NCI-H510A (cell line): ENCODE results near the gene MED16.
"Not testable (repeated sequence)": the region's sequence is repeated elsewhere in the genome, so short reads cannot be mapped to it uniquely, and the experiment has no call there.

ENCODE experiments used
- DNase-seq: peaks from one replicate; lab custom pipeline; 2025; lab: John Stamatoyannopoulos, UW

Gene MED16

GRCh38 chr19:889662-890295 is 3.2 kb downstream of the MED16 start:
- DNase-seq = no peak

DNA sequence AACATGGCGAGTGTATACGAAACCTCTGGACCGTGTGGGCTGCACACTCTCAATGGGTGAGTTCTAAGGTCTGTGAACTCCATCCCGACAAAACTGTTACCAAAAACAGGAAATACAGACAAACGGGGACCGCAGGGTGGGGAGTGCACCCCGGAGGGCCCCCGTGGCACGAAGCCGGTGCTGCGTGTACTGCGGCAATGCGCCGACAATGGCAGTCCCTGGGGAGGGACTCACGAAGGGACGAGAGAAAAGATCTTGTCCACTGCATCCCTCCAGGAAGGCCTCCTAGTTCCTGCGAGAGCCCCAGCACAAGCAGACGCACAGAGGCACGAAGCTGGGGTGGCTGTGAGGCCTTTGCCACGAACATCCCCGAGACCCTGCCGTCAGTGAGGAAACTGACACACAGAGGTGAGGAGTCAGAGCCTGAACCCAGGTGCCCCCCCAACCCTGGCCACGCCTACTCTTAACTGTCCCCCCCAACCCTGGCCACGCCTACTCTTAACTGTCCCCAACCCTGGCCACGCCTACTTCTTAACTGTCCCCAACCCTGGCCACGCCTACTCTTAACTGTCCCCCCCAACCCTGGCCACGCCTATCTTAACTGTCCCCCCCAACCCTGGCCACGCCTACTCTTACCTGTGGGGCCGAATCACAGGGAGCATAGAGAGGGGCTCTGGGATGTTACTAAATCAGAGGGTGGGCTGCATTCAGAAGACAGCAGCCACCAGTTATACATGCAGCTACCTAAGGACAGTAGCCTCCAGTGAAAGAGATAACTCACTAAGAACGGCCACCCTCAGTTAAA is 4.2 kb downstream of the MED16 start:
- DNase-seq = no peak

GRCh38 chr19:887599-887998 is 5.4 kb downstream of the MED16 start:
- DNase-seq = no peak

- DNase-seq = no peak
Measured at GRCh38 chr19:887072-887471, 5.9 kb downstream of the MED16 start.

GRCh38 chr19:885536-886224 is 7.3 kb downstream of the MED16 start:
- no peak for DNase-seq

GRCh38 chr19:884420-885211 is 8.4 kb downstream of the MED16 start:
- no peak for DNase-seq

DNA sequence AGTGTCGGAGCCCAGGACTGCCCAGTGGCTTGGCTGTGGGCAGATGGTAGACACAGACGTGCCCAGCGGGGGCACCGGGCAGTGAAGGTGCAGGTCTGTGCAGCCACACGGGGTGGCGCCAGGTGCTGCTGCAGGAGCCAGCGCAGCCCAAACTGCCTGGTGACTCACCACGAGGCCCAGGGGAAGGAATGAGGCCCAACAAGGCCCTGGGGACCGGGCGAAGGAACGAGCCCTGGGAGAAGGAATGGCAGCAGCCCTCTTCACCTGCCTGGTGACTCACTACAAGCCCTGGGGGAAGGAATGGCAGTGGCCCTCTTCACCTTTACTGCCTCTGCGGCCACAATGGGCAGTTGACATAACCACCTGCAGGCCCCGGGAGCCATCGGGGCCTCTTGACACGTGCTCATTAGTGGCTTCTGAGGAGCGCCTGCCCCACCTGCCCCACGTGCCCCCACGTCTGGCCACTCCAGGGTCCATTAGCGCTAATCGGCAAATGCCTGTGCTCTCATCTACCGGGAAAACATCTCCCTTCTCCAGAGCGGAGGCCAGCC is 9.3 kb downstream of the MED16 start:
- DNase-seq = no peak

- DNase-seq = no peak
Measured at GRCh38 chr19:882871-883497, 10.0 kb downstream of the MED16 start.

DNA sequence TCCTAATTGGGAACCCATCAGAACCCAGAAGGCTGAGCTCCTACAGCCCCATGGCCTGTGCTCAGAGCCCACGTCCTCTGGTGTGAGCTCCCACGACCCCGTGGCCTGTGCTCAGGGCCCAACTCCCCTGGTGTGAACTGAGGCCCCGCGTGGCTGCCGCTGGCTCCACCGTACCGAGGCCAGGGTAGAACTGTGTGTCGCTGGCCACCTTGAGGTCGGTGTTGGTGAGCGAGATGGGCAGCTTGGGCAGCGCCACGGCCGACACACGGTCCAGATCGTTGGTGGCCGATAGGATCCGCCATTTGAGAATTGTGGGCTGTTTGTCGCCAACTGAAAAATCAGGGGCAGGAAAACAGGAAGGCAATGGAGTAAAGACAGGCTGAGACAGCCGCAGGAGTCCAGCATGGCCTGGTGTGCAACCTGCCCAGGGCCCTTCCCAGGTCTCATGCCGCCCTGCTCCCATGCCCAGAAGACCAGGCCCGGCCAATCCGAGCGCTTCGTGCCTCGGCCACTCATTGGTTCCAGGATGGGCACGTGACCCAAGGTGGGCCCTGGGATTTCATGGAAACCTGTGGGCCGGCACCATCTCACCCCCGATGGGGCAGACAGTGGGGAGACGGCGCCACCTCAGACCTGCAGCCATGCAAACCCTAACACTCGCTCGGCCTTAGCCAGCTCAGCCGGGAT is 11.5 kb downstream of the MED16 start:
- no peak for DNase-seq

DNA sequence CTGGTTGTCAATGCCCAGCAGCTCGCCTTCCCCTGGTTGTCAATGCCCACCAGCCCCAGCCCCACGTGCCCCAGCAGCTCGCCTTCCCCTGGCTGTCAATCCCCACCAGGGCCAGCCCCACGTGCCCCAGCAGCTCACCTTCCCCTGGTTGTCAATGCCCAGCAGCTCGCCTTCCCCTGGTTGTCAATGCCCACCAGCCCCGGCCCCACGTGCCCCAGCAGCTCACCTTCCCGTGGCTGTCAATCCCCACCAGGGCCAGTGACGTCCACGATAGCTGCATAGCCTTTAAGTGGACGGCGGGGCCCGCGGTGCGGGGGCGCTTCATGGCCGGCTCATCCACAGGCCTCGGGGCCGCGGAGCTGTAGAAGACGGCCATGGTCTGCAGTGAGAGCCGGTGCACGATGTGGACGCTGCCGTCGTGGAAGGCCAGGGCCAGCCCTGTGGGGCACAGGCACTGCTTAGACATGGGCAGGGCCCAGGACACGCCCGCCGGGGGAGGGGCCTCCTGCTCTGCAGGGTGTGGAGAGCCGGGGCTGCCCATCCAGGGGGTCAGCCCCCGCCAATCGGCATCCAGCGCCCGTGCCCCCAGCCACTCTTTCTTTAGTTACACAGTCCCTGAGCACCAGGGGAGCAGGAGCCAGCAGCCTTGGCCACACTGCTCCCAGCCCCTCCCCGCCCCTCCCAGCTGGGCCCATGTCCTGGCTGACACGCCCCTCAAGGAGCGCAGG is 13.1 kb downstream of the MED16 start:
- no peak for DNase-seq

DNA sequence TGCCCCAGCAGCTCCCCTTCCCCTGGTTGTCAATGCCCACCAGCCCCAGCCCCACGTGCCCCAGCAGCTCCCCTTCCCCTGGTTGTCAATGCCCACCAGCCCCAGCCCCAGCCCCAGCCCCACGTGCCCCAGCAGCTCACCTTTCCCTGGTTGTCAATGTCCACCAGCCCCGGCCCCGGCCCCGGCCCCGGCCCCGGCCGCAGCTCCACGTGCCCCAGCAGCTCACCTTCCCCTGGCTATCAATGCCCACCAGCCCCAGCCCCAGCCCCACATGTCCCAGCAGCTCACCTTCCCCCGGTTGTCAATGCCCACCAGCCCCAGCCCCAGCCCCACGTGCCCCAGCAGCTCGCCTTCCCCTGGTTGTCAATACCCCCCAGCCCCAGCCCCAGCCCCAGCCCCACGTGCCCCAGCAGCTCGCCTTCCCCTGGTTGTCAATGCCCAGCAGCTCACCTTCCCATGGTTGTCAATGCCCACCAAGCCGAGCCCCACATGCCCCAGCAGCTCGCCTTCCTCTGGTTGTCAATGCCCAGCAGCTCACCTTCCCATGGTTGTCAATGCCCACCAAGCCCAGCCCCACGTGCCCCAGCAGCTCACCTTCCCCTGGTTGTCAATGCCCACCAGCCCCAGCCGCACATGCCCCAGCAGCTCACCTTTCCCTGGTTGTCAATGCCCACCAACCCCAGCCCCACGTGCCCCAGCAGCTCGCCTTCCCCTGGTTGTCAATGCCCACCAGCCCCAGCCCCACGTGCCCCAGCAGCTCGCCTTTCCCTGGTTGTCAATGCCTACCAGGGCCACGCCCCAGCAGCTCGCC is 14.0 kb downstream of the MED16 start:
- DNase-seq = not testable (repeated sequence)

- DNase-seq = not testable (repeated sequence)
Measured at GRCh38 chr19:877992-878660, 14.9 kb downstream of the MED16 start.

GRCh38 chr19:876780-877314 is 16.1 kb downstream of the MED16 start:
- no peak for DNase-seq

GRCh38 chr19:876089-876488 is 16.9 kb downstream of the MED16 start:
- no peak for DNase-seq

GRCh38 chr19:875265-875879 is 17.6 kb downstream of the MED16 start:
- DNase-seq = no peak

DNA sequence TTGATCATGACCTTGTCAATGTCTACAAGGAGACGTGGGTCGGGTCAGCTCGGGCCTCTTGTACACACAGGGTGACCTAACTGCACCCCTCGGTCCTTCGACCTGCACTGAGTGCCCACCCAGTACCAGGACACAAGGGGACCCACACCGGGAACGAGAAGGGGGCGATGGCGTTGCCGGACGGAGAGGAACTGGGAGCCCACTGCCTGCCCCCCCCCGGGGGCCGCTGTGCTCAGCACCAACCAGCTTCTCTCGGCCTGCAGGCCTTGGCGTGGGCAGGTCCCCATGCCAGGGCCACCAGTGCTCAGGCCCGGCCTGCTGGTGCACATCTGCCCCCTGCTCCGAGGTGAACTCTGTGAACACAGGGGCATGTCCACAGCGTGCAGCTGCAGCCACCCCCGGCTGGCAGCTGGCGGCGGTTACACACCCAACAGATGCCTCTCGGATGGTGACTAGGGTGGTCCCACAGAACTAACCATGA is 19.4 kb downstream of the MED16 start:
- no peak for DNase-seq

GRCh38 chr19:873084-873483 is 19.9 kb downstream of the MED16 start:
- no peak for DNase-seq
